Activated CD4-positive, CD25-positive, alpha-beta regulatory T cell treated with anti-CD3 and anti-CD28 coated beads, Interleukin-2, amount 50 U/mL, for 24 hours (primary cell): ENCODE measurements around the gene MRNIP.

Source experiments
- ATAC-seq, 2 donors: fragments of 150-1000 bp; cut with Tn5 transposase; one replicate each; pipeline ENCODE4 v1.10.0; 2021; ENCODE audit warnings: mild to moderate bottlenecking in 1 of 2, moderate library complexity in 1 of 2

MRNIP gene

GRCh38 chr5:179820127-179820482, 38.5 kb downstream of the MRNIP start:
- no peak for ATAC-seq

GRCh38 chr5:179819296-179820126, 39.1 kb downstream of the MRNIP start:
- peak; percentile 22 to 29 for ATAC-seq

GRCh38 chr5:179818746-179819295, 39.8 kb downstream of the MRNIP start:
- ATAC-seq, result peak; percentile 65 to 67

GRCh38 chr5:179817890-179818745, 40.5 kb downstream of the MRNIP start:
- ATAC-seq, result no peak

- ATAC-seq, result no peak
Observed at GRCh38 chr5:179817470-179817840, 41.2 kb downstream of the MRNIP start.

GRCh38 chr5:179816796-179817469, 41.7 kb downstream of the MRNIP start:
- no peak for ATAC-seq

- ATAC-seq, result no peak
Observed at GRCh38 chr5:179816401-179816795, 42.2 kb downstream of the MRNIP start.

GRCh38 chr5:179815491-179816249, 42.9 kb downstream of the MRNIP start:
- ATAC-seq, result no peak

GRCh38 chr5:179814090-179814489, 44.5 kb downstream of the MRNIP start:
- ATAC-seq, result no peak

GRCh38 chr5:179812997-179813607, 45.5 kb downstream of the MRNIP start:
- ATAC-seq, result no peak

GRCh38 chr5:179812135-179812825, 46.3 kb downstream of the MRNIP start:
- ATAC-seq, result no peak

GRCh38 chr5:179806250-179807048, 52.2 kb downstream of the MRNIP start, which contains the start of gene MGAT4B:
TSS of gene MGAT4B (minus strand) at chr5:179806866. CDS start at chr5:179806583, 283 bp downstream.
- ATAC-seq, result peak; percentile 80 to 83

GRCh38 chr5:179805529-179806249, 52.9 kb downstream of the MRNIP start:
- peak in 1 of 2 donors; percentile 3 for ATAC-seq

- no peak for ATAC-seq
Observed at GRCh38 chr5:179805070-179805528, 53.5 kb downstream of the MRNIP start.

- no peak for ATAC-seq
Observed at GRCh38 chr5:179804555-179804947, 54.1 kb downstream of the MRNIP start.

- ATAC-seq, result peak; percentile 15 to 34
Observed at GRCh38 chr5:179803651-179804554, 54.7 kb downstream of the MRNIP start.

GRCh38 chr5:179802950-179803562, 55.6 kb downstream of the MRNIP start:
- no peak for ATAC-seq
